Right ventricle myocardium superior (tissue), 1 donor: ENCODE measurements around the gene BAG3. TPM values are rescaled to one million over a fixed set of nuclear protein-coding genes. Genes with fewer than 3 reads are reported as not detected.
A peak's percentile ranks its signal among the peaks of the same experiment; 100 is the strongest.
"Not testable (repeated sequence)": the region's sequence is repeated elsewhere in the genome, so short reads cannot be mapped to it uniquely, and the experiment has no call there.

ENCODE experiments used
- ATAC-seq: fragments of 200-7000 bp; cut with Tn5 transposase; one replicate; pipeline ENCODE4 v1.9.1; 2020; ENCODE audit warnings: mild to moderate bottlenecking; ENCODE audit not compliant: poor library complexity
- DNase-seq: peaks from one replicate; pipeline ENCODE4 v3.0.0-alpha.2; 2020
- intact Hi-C: fragments of 100-400 bp; cut with DNase I; formaldehyde crosslinking; loops from one replicate; pipeline ENCODE4 v1.11.2; 2022
- total RNA-seq: library from RNA; stranded (reverse); fragmentation: NEBNext Ultra II Directional; extraction: Animal tissue kit (Norgen Biotek cat#: 25700); gene quantifications from one replicate; pipeline ENCODE4 v1.2.1, GENCODE V29; 2021
- donor health status: DM: no; HTN: yes; CAD: no; lungs with severe emphysema.

Gene BAG3
- total RNA-seq, 1 donor from 2014 or later = 153 TPM

GRCh38 chr10:119680650-119681081 lies 29.5 kb downstream of the BAG3 start:
- DNase-seq (peak; percentile 47), ATAC-seq (peak; percentile 78)
- intact Hi-C loops = no loop called here

DNA sequence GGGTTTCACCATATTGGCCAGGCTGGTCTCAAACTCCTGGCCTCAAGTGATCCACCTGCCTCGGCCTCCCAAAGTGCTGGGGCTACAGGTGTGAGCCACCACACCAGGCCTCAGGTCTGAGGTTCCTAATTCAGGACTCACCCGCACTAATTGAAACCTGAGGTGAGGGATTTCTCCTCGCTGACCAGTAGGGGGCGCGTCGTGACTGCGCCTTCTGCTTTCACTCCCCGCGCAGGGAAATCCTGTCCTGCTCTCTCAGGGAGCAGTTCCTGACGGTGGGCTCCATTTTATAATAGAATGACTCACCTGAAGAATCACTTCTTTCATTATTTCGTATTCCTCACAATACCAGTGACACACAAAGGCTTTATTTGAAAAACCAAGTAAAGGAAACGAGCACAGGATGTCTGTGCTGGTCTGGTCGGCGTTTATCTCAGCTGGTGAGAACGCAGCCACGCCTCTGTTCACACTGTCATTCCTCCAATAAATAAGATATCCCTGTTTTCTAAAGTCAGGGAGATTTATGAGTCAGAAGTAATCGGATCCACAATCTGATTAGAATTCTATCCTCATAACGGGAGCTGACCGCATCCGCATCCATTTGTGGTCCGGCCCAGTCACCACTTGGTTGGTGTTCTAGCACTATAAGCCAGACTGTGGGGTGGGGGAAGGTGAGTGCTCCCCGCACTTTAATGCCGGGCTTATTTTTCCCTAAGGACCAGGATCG lies 35.4 kb downstream of the BAG3 start:
- ATAC-seq (peak; percentile 94), DNase-seq (peak; percentile 78)
- intact Hi-C loops = loop anchor here (5.0 kb wide), 2 partner anchors 176 to 1051 kb away; no protein-coding TSS in a partner anchor

- intact Hi-C loops = loop anchor here (5.0 kb wide), 2 partner anchors 175 to 1050 kb away; no protein-coding TSS in a partner anchor
- no peak for DNase-seq
- ATAC-seq = no peak
These were observed 36.2 kb downstream of the BAG3 start for GRCh38 chr10:119687192-119688032.

DNA sequence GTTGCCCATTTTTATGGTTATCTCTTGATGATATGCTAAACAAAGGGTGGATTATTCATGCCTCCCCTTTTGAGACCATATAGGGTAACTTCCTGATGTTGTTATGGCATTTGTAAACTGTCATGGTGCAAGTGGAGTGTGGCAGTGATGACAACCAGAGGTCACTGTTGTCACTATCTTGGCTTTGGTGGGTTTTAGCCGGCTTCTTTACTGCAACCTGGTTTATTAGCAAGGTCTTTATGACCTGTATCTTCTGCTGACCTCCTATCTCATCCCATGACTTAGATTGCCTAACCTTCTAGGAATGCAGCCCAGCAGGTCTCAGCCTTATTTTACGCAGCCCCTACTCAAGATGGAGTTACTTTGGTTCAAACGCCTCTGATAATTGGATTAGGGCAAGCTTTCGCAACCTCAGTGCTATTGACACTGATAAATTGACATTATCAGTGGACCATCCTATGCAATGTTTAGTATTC lies 36.9 kb downstream of the BAG3 start:
- intact Hi-C loops = loop anchor here (5.0 kb wide), 2 partner anchors 174 to 1049 kb away; no protein-coding TSS in a partner anchor
- DNase-seq (no peak), ATAC-seq (no peak)

GRCh38 chr10:119689016-119689580 lies 37.9 kb downstream of the BAG3 start:
- no peak for ATAC-seq
- intact Hi-C loops = loop anchor here (5.0 kb wide), 2 partner anchors 173 to 1048 kb away; no protein-coding TSS in a partner anchor

DNA sequence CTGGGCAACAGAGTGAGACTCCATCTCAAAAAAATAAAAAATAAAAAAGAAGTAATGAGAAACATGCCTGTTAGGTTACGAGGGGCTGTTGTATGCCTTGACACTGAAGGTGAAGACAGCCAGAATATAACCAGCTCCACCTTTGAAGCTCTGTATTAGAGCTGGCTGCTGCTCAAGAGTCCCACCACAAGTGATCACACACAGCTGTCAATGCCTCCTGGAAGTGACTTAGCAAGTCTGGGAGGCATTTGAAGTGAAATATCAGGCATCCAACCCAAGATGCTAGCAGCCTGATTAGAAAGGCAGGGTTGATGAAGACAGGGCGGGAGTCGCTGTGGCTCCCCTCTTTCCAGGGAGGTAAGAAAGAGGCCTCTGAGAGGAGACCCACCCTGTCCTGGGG lies 40.5 kb downstream of the BAG3 start:
- ATAC-seq (no peak), DNase-seq (no peak)
- intact Hi-C loops = no loop called here

More at GRCh38 chr10:119689016-119689580, 37.9 kb downstream of the BAG3 start:
- no peak for DNase-seq

- ATAC-seq (no peak), DNase-seq (no peak)
- intact Hi-C loops = no loop called here
These were observed 42.2 kb downstream of the BAG3 start for GRCh38 chr10:119693262-119693957.

DNA sequence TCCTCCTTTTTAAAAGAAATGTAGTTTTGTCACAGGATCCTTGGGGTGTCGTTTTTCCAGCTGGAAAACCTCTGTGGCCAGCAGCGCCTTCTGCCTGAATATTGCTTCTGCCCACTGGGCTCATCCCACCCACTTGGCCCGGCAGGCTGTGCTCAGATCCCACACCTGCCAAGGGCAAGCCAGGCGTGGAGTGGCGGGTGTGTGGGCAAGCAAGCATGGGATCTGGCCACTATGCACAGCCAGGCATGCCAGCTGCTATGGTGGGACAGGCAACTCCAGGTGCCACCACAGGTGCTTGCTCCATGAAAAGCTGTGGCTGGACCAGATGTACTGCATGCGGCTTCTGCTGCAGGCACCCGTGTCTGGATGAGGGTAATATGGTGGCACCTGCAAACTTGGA lies 43.4 kb downstream of the BAG3 start:
- DNase-seq (no peak), ATAC-seq (no peak)
- intact Hi-C loops = no loop called here

DNA sequence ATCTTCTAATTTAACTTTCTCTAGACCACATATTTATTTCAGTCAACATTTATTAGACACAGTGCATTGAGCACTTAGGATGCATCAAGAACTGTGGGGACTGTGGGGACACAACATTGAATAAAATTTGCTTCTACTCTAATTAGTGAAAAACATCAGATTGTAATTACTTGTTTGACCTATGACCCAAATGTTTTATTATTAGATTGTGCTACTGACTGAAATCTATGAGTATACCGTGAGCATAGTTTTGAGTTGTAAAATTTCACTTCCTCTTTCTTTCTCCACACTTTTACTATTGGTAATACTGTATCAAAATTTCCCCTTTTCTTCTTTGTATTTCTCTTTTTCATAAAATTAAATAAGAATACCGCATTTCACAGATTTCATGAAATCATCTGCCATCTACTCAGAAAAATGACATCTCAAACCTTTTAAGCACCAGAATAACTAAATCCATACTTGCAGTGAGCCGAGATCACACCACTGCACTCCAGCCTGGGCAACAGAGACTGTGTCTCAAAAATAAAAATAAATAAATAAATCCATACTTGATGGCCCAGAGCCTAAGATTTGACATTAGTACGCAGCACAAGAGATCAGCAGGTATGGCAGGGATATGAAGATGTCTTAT lies 49.3 kb downstream of the BAG3 start:
- intact Hi-C loops = no loop called here

DNA sequence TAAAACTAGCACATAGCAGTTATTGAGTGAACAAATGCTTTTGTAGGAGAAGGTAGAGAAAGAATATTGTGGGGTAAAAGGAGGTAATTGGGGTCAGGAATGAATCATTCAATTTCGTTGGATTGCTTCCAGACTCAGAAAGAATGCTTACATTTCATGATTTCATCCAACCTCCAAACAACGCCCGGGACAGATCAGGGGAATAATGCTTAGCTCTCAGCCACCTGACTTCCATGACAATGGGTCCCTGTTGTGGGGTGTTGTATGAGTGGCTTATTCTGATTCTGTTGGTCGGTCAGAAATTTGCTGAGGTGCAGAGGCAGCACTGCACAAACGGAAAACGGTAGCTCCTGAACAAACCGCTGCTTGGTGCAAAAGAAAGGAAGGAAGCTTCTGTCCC lies 50.7 kb downstream of the BAG3 start:
- ATAC-seq (no peak), DNase-seq (no peak)
- intact Hi-C loops = no loop called here

More for the DNA sequence above, 49.3 kb downstream of the BAG3 start:
- DNase-seq = no peak
- ATAC-seq = no peak

DNA sequence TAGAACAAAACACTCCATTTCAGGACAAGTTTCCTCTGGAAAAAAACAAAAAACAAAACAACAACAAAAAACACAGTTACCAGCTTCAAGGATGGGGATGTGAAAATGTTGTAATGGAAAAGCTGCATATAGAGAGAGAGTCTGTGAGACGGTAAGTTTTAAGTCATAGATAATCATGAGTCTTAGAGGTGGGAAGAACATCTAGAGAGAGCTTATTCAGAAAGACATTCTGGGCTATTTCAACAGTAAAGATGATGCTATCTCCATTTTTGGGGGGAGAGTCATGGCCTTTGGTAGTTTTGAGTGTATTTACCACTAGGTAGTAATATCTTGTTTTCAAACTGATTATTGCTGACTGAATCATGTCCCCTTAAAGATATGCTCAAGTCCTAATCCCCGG lies 51.4 kb downstream of the BAG3 start:
- intact Hi-C loops = no loop called here
- ATAC-seq = no peak
- DNase-seq = no peak

DNA sequence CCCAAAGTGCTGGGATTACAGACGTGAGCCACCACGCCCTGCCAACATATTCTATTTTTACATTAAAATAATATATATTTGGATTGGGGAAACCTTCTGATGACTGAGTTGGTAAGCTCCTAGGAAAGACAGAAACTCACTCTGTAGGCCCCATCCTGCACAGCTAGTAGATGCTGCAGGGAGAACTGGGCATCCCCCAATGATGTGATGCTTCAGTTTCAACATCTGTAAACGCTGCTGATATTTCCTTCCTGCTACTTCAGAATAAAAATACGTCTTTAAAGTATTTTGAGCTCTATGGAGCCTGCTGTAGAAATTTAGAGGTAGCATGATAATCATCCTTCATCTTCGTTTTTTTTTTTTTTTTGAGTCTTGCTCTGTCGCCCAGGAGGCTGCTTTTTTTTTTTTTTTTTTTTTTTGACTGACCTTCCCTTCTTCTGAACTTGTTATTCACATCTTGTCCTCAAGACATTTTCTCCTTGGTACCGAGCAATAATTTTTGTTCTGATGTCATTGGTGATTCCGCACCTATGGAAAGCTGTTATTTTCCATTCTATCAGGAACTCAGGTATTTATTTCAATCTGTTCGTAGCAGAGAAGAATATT lies 52.8 kb downstream of the BAG3 start:
- intact Hi-C loops = no loop called here
- DNase-seq (no peak), ATAC-seq (no peak)

GRCh38 chr10:119705434-119705831 lies 54.3 kb downstream of the BAG3 start:
- ATAC-seq (no peak), DNase-seq (no peak)
- intact Hi-C loops = no loop called here

DNA sequence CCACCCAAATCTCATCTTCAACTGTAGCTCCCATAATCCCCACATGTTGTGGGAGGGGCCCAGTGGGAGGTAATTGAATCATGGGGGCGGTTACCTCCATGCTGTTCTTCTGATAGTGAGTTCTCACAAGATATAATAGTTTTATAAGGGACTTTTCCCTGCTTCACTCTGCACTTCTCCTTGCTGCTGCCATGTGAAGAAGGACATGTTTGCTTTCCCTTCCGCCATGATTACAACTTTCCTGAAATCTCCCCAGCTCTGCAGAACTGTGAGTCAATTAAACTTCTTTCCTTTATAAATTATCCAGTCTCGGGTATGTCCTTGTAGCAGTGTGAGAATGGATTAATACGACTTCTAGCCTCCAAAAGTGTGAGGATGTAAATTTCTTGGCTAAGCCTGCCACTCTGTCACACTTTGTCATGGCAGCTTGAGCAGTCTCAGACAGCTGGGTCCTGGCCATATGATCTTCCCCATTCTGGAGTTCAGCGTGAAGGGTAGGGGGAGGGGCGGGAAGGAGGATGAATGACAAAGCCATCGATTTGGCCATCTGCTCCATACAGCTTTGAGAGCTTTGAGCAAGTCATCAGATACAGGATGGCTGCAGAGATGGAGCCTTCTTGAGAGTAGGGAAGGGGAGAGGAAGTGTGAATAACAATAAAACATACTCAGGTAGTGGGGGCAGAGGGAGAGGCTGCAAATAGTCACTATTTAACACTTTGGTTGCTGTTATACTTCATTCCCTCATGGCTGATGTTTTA lies 55.5 kb downstream of the BAG3 start:
- DNase-seq (no peak), ATAC-seq (no peak)
- intact Hi-C loops = no loop called here

DNA sequence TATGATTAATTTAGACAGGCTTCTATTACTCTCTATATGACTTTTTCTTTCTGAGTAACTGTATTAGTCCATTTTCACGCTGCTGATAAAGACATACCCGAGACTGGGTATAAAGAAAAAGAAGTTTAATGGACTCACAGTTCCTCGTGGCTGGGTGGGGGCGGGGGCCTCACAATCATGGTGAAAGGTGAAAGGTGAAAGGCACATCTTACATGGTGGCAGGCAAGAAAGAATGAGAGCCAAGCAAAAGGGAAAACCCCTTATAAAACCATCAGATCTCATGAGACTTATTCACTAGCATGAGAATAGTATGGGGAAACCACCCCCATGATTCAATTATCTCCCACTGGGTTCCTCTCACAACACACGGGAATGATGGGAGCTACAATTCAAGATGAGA lies 56.2 kb downstream of the BAG3 start:
- DNase-seq, intact Hi-C loops, ATAC-seq: not testable (repeated sequence)

- ATAC-seq, DNase-seq, intact Hi-C loops: not testable (repeated sequence)
These were observed 59.8 kb downstream of the BAG3 start for GRCh38 chr10:119710935-119711334.
